ENCODE measurements around the gene FUBP3.
"Not testable (repeated sequence)": the region's sequence is repeated elsewhere in the genome, so short reads cannot be mapped to it uniquely, and the experiment has no call there.

FUBP3 gene

GRCh38 chr9:130556396-130557076 is 22.8 kb upstream of the FUBP3 start:
- DNase-seq (ENCODE audit: low read depth in 2 of 2): no peak

- DNase-seq (ENCODE audit: low read depth in 2 of 2): no peak
Observed at GRCh38 chr9:130557077-130557468, 22.3 kb upstream of the FUBP3 start.

- no peak for DNase-seq (ENCODE audit: low read depth in 2 of 2)
Observed at GRCh38 chr9:130561056-130561455, 18.3 kb upstream of the FUBP3 start.

DNA sequence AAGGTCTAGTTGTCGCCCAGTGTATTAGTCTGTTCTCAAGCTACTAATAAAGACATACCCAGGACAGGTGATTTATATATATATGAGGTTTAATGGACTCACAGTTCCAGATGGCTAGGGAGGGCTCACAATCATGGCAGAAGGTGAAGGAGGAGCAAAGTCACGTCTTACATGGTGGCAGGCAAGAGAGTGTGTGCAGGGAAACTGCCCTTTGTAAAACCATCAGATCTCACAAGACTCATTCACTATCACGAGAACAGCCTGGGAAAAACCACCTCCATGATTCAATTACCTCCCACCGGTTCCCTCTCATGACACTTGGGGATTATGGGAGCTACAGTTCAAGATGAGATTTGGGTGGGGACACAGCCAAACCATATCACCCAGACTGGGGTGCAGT is 16.9 kb upstream of the FUBP3 start:
- DNase-seq (ENCODE audit: low read depth in 2 of 2): not testable (repeated sequence)

DNA sequence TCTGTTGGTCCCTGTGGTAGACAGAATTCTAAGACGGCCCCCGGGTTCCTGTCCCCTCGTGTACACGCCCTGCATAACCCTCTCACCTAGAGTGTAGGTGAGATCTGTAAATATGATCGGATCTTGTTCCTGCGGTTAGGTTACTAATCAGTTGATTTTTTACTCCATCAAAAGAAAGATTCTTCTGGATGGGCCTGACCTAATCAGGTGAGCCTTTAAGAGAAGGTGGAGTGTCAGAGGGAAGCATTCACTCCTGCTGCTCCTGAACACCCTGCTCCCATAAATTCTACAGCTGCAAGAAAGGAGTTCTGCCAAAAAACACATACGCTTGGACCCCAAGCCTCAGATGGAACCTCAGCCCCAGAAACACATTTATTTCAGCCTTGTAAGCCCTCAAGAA is 15.6 kb upstream of the FUBP3 start:
- no peak for DNase-seq (ENCODE audit: low read depth in 2 of 2)

- DNase-seq (ENCODE audit: low read depth in 2 of 2): no peak
Observed at GRCh38 chr9:130565792-130566191, 13.6 kb upstream of the FUBP3 start.

- no peak for DNase-seq (ENCODE audit: low read depth in 2 of 2)
Observed at GRCh38 chr9:130570208-130570607, 9.2 kb upstream of the FUBP3 start.

- no peak for DNase-seq (ENCODE audit: low read depth in 2 of 2)
Observed at GRCh38 chr9:130575514-130575913, 3.9 kb upstream of the FUBP3 start.

GRCh38 chr9:130576176-130576575 is 3.2 kb upstream of the FUBP3 start:
- DNase-seq (ENCODE audit: low read depth in 2 of 2): no peak

DNA sequence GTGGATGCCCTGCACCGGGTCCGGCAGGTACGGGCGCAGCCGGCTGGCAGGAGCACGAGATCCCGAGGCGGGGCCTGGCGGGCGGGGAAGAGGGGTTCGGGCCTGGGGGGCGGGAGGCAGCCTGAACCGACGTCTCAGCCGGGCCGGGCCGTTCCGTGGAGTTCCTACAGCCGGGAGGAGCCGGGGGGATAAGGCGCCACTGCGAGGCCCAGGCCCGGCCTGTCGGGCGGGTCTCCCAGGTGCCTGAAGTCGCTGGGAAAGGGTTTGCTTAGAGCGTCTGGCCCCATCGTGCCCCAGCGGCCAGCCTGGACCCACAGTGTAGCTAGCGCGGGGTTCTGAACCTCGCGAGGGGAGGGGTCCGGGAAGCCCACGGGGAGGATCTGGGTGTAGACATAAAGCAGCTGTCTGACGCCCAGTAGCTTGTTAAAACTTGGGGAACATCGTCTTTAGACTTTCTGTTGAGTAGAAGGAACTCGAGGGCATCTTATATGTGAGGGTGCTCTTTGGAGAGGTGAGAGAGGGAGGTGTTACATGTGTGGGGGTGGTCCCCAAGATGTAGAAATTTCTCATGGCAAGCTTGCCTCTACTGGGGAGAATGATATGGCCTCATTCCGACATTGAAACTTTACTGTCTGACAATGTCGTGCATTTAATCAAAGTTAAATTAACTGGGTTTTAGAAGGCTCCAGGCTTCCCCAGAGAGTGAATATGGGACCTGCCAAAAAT is 524 bp downstream of the FUBP3 start:
- no peak for DNase-seq (ENCODE audit: low read depth in 2 of 2)

GRCh38 chr9:130581766-130582165 is 2.4 kb downstream of the FUBP3 start:
- no peak for DNase-seq (ENCODE audit: low read depth in 2 of 2)

DNA sequence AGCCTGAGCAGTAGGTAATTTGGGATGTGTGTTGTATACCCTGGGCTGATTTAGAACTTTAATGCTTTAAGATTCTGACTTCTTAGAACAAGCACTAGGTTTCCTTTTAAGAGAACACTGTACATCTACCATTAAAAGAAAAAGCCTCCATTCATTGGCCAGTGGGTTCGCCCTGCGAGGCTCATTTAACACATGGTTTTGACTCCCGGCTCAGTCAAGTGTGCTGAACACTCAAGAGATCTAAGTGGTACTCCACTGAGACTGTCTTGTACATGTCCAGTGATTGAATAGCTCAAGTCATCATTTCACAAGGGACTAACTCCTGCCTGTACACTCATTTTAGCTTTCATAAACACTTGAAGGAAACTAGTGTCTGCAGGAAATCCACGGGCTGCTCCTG is 3.9 kb downstream of the FUBP3 start:
- no peak for DNase-seq (ENCODE audit: low read depth in 2 of 2)

DNA sequence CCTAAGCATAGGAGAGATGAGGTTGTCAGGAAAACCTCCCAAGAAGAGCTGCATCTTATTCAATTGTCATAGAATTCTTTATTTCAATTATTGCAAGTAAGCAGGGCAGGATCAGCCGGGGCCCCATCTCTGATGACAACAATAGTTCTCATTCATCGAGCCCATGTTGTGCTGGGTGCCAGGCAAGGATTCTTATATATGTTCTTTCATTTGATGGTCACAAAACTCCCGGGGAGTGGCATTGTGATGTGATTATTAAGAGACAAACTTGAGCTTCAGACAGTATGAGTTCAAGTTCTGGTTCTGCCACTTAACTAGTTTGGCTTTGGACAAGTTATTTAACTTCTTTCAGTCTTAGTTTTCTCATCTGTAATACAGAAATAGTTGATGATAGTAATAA is 8.5 kb downstream of the FUBP3 start:
- no peak for DNase-seq (ENCODE audit: low read depth in 2 of 2)

- DNase-seq (ENCODE audit: low read depth in 2 of 2): no peak
Observed at GRCh38 chr9:130588416-130588815, 9.0 kb downstream of the FUBP3 start.

- DNase-seq (ENCODE audit: low read depth in 2 of 2): no peak
Observed at GRCh38 chr9:130589754-130590153, 10.4 kb downstream of the FUBP3 start.

DNA sequence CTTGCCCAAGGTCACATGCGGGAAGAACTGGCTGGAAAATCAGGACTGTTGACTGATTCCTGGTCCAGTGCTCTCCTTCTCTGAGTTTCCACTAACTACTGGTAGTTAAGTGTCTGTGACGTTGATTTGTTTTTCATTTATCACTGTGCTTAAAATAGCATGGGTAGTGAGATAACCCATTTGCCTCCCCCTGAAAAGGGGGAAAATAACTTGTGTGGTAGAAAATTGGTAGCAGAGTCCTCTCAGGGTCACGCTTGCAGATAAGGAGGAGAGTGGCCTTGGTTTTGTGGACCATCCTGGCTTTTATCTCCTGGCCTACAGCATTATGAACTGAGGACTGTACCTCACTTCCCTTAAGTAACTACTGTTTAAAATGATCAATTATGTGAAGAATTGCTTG is 10.9 kb downstream of the FUBP3 start:
- no peak for DNase-seq (ENCODE audit: low read depth in 2 of 2)

DNA sequence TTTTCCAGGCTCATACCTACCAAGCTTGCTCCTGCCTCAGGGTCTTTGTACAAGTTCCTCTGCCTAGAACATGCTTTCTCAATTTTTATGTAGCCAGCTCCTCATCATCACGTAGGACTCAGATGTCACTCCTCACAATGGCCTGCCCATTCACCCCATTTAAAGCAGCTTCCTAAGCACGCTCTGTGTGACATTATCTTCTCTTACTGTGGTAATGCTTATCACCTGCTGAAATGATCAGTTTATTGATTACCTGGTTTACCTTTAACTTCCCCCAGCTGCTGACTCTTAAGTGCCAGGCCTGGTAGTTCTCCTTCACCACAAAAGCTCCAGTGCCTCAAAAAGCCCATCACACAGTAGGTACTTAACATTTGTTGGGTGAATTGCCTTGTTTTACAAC is 13.6 kb downstream of the FUBP3 start:
- no peak for DNase-seq (ENCODE audit: low read depth in 2 of 2)

DNA sequence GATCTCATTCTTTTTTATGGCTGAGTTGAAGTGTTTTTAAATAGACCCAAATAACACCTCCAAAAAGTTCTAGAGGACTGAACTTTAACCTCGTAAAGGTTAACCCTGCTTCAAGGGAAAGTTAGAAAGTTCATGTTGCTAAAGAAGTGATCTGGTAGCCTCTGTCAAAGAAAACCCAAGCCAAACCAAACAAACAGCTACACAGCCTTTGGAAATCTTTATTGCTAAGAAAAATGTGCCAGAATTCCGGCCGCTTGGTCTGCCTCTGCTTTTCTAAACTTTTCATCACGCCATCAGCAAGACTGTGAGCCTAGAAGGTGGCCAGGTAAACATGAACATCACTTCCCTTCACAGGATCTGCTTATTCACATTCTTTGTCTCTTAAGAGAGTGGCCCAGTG is 17.9 kb downstream of the FUBP3 start:
- DNase-seq (ENCODE audit: low read depth in 2 of 2): no peak

DNA sequence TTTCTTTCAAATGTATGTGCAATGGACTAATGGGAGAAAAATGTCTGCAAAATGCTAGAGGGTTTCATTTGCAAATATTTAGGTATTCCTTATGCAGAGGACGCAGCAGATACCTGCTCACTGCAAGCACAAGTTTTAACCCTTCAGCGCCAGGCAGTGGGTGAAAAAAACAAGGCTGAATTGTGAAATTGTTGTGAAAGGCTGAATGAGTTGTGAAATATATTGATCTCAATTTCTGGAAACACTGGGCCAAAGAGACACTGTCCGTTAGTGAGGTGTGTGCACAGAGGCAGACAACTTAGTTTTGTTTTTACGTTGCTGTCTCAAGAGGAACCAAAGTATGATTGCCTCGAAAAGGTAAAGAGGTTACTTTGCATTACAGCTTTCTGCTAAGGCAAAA is 18.8 kb downstream of the FUBP3 start:
- DNase-seq (ENCODE audit: low read depth in 2 of 2): no peak

DNA sequence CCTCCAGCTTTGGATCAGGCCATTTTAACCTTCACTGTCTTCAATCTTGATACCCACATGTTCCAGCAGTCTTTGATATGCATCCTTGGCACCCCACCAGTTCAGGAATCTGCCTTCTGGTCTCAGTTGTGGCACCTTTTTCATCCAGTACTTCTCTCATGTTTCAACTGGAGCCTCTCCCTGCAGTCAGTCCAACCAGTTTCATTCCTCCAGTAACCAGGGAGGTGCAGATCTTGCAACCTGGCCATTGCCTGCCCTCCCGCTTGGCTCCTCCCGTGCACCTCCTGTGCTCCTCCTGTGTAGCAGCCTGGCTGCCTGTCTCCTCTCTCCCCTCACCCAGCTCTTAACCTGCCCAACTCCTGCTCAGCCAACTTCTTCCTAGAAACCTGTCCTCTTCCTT is 20.2 kb downstream of the FUBP3 start:
- no peak for DNase-seq (ENCODE audit: low read depth in 2 of 2)

DNA sequence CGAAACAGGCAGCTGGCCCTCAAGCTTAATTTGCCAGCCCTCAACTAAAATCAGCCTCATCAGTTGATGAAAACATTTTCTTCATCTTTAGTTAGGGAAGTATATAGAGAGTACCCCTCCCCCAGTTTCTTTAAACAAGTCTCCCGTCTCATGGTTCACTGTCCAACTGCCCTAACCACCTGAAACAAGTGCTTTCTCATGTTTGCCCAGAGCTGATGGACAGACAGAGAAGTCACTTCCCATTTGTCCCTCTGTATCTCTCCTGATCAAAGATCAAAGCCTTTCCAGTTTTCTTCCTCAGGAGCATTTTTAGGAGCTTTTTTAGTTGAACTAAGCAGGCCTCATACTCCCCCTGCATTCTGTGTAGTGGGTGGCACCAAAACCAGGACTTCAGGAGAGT is 21.7 kb downstream of the FUBP3 start:
- DNase-seq (ENCODE audit: low read depth in 2 of 2): no peak

- no peak for DNase-seq (ENCODE audit: low read depth in 2 of 2)
Observed at GRCh38 chr9:130604295-130604694, 24.9 kb downstream of the FUBP3 start.

- DNase-seq (ENCODE audit: low read depth in 2 of 2): no peak
Observed at GRCh38 chr9:130606887-130607600, 27.7 kb downstream of the FUBP3 start.
